MCF 10A (cell line): ENCODE data around the gene GDPD5. TPM values are rescaled to one million over a fixed set of nuclear protein-coding genes. Genes with fewer than 3 reads are reported as not detected.

Experiments
- BruUV-seq: library from RNA; stranded (reverse); fragments of 400-500 nt; replicated peaks from 2 replicates; lab custom pipeline; 2021; lab: Mats Ljungman, UMichigan
- CTCF ChIA-PET: fragments of 300-600 bp; sonication (Branson Sonifier 250); formaldehyde crosslinking; extraction: SDS; loops from one replicate; lab custom pipeline; 2021; ENCODE audit warnings: antibody characterized with exemption, inconsistent platforms; lab: Yijun Ruan, JAX
- POLR2A ChIA-PET: fragments of 300-600, 350-650 bp; sonication (Branson Sonifier 250); formaldehyde crosslinking; extraction: SDS; loops from one replicate; lab custom pipeline; 2020; ENCODE audit warnings: antibody characterized with exemption, inconsistent platforms; lab: Yijun Ruan, JAX
- DNase-seq: peaks from one replicate; pipeline ENCODE4 v3.0.0-alpha.2; 2018; ENCODE audit not compliant: unreplicated experiment
- H3K27ac Mint-ChIP-seq: one replicate; pipeline ENCODE4 v1.8.0; 2022; ENCODE audit warnings: mild to moderate bottlenecking, low read depth, mixed read lengths; ENCODE audit not compliant: unreplicated experiment
- H3K27me3 Mint-ChIP-seq: one replicate; pipeline ENCODE4 v1.8.0; 2022; ENCODE audit warnings: mixed read lengths; ENCODE audit not compliant: insufficient read depth, unreplicated experiment
- H3K36me3 Mint-ChIP-seq: one replicate; pipeline ENCODE4 v1.8.0; 2022; ENCODE audit warnings: mild to moderate bottlenecking, moderate library complexity, mixed read lengths; ENCODE audit not compliant: insufficient read depth, unreplicated experiment
- H3K4me1 Mint-ChIP-seq: one replicate; pipeline ENCODE4 v1.8.0; 2022; ENCODE audit warnings: mixed read lengths; ENCODE audit not compliant: insufficient read depth, unreplicated experiment
- H3K4me3 Mint-ChIP-seq: one replicate; pipeline ENCODE4 v1.8.0; 2022; ENCODE audit warnings: mild to moderate bottlenecking, moderate library complexity, mixed read lengths; ENCODE audit not compliant: unreplicated experiment
- H3K9me3 Mint-ChIP-seq: one replicate; pipeline ENCODE4 v1.8.0; 2022; ENCODE audit warnings: mixed read lengths; ENCODE audit not compliant: unreplicated experiment
- CTCF ChIP-seq: fragments of 200-600 bp; IDR thresholded peaks from one replicate; pipeline ENCODE4 v1.8.0; 2022; ENCODE audit warnings: antibody characterized with exemption, mild to moderate bottlenecking; ENCODE audit not compliant: unreplicated experiment
- intact Hi-C: fragments of 100-400 bp; cut with micrococcal nuclease; formaldehyde crosslinking; loops from 2 replicates; pipeline ENCODE4 v1.14.1; 2022
- total RNA-seq: library from RNA; stranded (reverse); gene quantifications from 2 replicates; pipeline ENCODE4 v1.2.3, GENCODE V29; 2022

GDPD5 gene
- total RNA-seq, 1 experiment from 2014 or later, result 5.6 TPM

- no peak for DNase-seq
- no peaks in the 10 kb centered on the region for H3K36me3 Mint-ChIP-seq
- H3K4me1 Mint-ChIP-seq, result no peaks in the 10 kb centered on the region
- CTCF ChIA-PET, result interaction anchor here (0.6 to 2.5 kb wide), 5 partner anchors 9 to 242 kb away, joined by 3 to 22 read pairs (median 7); no protein-coding TSS in a partner anchor
- intact Hi-C loops, result no loop called here
- no peak for TF ChIP-seq CTCF
- H3K27ac Mint-ChIP-seq, result no peak overlapping the region
- H3K27me3 Mint-ChIP-seq, result no peaks in the 10 kb centered on the region
- POLR2A ChIA-PET, result interaction anchor here (0.6 to 1.1 kb wide), 3 partner anchors 22 to 124 kb away, joined by 3 read pairs; no protein-coding TSS in a partner anchor
- no peaks in the 10 kb centered on the region for H3K9me3 Mint-ChIP-seq
- H3K4me3 Mint-ChIP-seq, result no peak overlapping the region
- no TSS peak for BruUV-seq
Measured at GRCh38 chr11:75522286-75523044, 3.3 kb downstream of the GDPD5 start.

- POLR2A ChIA-PET, result no interaction called here
- intact Hi-C loops, result no loop called here
- CTCF ChIA-PET, result interaction anchor here (0.6 to 3.1 kb wide), 5 partner anchors 11 to 132 kb away, joined by 3 to 13 read pairs (median 4); no protein-coding TSS in a partner anchor
Measured at GRCh38 chr11:75520688-75521087, 5.1 kb downstream of the GDPD5 start.

GRCh38 chr11:75518771-75519653 lies 6.7 kb downstream of the GDPD5 start:
- DNase-seq, result no peak
- Mint-ChIP-seq H3K27ac (no peak overlapping the region), H3K4me1 (no peaks in the 10 kb centered on the region), H3K36me3 (no peaks in the 10 kb centered on the region), H3K4me3 (no peak overlapping the region), H3K27me3 (no peaks in the 10 kb centered on the region), H3K9me3 (no peaks in the 10 kb centered on the region)
- CTCF ChIA-PET, result interaction anchor here (0.8 to 3.1 kb wide), 4 partner anchors 12 to 74 kb away, joined by 3 to 13 read pairs (median 10); no protein-coding TSS in a partner anchor
- intact Hi-C loops, result no loop called here
- TF ChIP-seq CTCF, result no peak
- POLR2A ChIA-PET, result interaction anchor here (1.4 kb wide), 1 partner anchor 19 kb away, joined by 4 read pairs; no protein-coding TSS in a partner anchor
- BruUV-seq, result no TSS peak

More at GRCh38 chr11:75520688-75521087, 5.1 kb downstream of the GDPD5 start:
- Mint-ChIP-seq H3K36me3 (no peaks in the 10 kb centered on the region), H3K4me3 (no peak overlapping the region), H3K9me3 (no peaks in the 10 kb centered on the region), H3K27me3 (no peaks in the 10 kb centered on the region), H3K4me1 (no peaks in the 10 kb centered on the region), H3K27ac (no peak overlapping the region)
- BruUV-seq, result no TSS peak
- no peak for DNase-seq
- no peak for TF ChIP-seq CTCF

- POLR2A ChIA-PET, result no interaction called here
- DNase-seq, result no peak
- intact Hi-C loops, result no loop called here
- CTCF ChIA-PET, result interaction anchor here (0.6 to 2.0 kb wide), 3 partner anchors 15 to 1609 kb away, joined by 3 to 11 read pairs (median 5); no protein-coding TSS in a partner anchor
- Mint-ChIP-seq H3K9me3 (no peaks in the 10 kb centered on the region), H3K27ac (no peak overlapping the region), H3K36me3 (no peaks in the 10 kb centered on the region), H3K4me3 (no peak overlapping the region), H3K4me1 (no peaks in the 10 kb centered on the region), H3K27me3 (no peaks in the 10 kb centered on the region)
- BruUV-seq, result no TSS peak
- no peak for TF ChIP-seq CTCF
Measured at GRCh38 chr11:75518204-75518549, 7.6 kb downstream of the GDPD5 start.
